OCI-LY7 (cell line): Measurements from ENCODE around the gene RAPGEF3.

Experiments
- CTCF ChIP-seq: fragments of 200-600 bp; sonication (generic); conservative IDR thresholded peaks from 2 replicates; pipeline ENCODE4 v1.5.1; 2014; ENCODE audit warnings: mild to moderate bottlenecking, antibody characterized with exemption, low read length, moderate library complexity, mixed read lengths
- EZH2phosphoT487 ChIP-seq: fragments of 200-600 bp; sonication (generic); IDR thresholded peaks from 2 replicates; pipeline ENCODE4 v1.6.1; 2018; ENCODE audit warnings: low read depth, borderline replicate concordance, mild to moderate bottlenecking, mixed run types, antibody characterized with exemption, low read length, moderate library complexity, mixed read lengths

GRCh38 chr12:47800582-47800981 is 41.9 kb upstream of the RAPGEF3 start:
- TF ChIP-seq CTCF (no peak), EZH2phosphoT487 (no peak)
